MCF 10A (cell line): Measurements from ENCODE around the gene SENP7. TPM values are rescaled to one million over a fixed set of nuclear protein-coding genes. Genes with fewer than 3 reads are reported as not detected.
"Not testable (repeated sequence)": the region's sequence is repeated elsewhere in the genome, so short reads cannot be mapped to it uniquely, and the experiment has no call there.

Experiments
- BruUV-seq: library from RNA; stranded (reverse); fragments of 400-500 nt; replicated peaks from 2 replicates; lab custom pipeline; 2021; lab: Mats Ljungman, UMichigan
- CTCF ChIA-PET: fragments of 300-600 bp; sonication (Branson Sonifier 250); formaldehyde crosslinking; extraction: SDS; loops from one replicate; lab custom pipeline; 2021; ENCODE audit warnings: antibody characterized with exemption, inconsistent platforms; lab: Yijun Ruan, JAX
- POLR2A ChIA-PET: fragments of 300-600, 350-650 bp; sonication (Branson Sonifier 250); formaldehyde crosslinking; extraction: SDS; loops from one replicate; lab custom pipeline; 2020; ENCODE audit warnings: antibody characterized with exemption, inconsistent platforms; lab: Yijun Ruan, JAX
- DNase-seq: peaks from one replicate; pipeline ENCODE4 v3.0.0-alpha.2; 2018; ENCODE audit not compliant: unreplicated experiment
- H3K27ac Mint-ChIP-seq: one replicate; pipeline ENCODE4 v1.8.0; 2022; ENCODE audit warnings: mild to moderate bottlenecking, low read depth, mixed read lengths; ENCODE audit not compliant: unreplicated experiment
- H3K27me3 Mint-ChIP-seq: one replicate; pipeline ENCODE4 v1.8.0; 2022; ENCODE audit warnings: mixed read lengths; ENCODE audit not compliant: insufficient read depth, unreplicated experiment
- H3K36me3 Mint-ChIP-seq: one replicate; pipeline ENCODE4 v1.8.0; 2022; ENCODE audit warnings: mild to moderate bottlenecking, moderate library complexity, mixed read lengths; ENCODE audit not compliant: insufficient read depth, unreplicated experiment
- H3K4me1 Mint-ChIP-seq: one replicate; pipeline ENCODE4 v1.8.0; 2022; ENCODE audit warnings: mixed read lengths; ENCODE audit not compliant: insufficient read depth, unreplicated experiment
- H3K4me3 Mint-ChIP-seq: one replicate; pipeline ENCODE4 v1.8.0; 2022; ENCODE audit warnings: mild to moderate bottlenecking, moderate library complexity, mixed read lengths; ENCODE audit not compliant: unreplicated experiment
- H3K9me3 Mint-ChIP-seq: one replicate; pipeline ENCODE4 v1.8.0; 2022; ENCODE audit warnings: mixed read lengths; ENCODE audit not compliant: unreplicated experiment
- CTCF ChIP-seq: fragments of 200-600 bp; IDR thresholded peaks from one replicate; pipeline ENCODE4 v1.8.0; 2022; ENCODE audit warnings: antibody characterized with exemption, mild to moderate bottlenecking; ENCODE audit not compliant: unreplicated experiment
- intact Hi-C: fragments of 100-400 bp; cut with micrococcal nuclease; formaldehyde crosslinking; loops from 2 replicates; pipeline ENCODE4 v1.14.1; 2022
- total RNA-seq: library from RNA; stranded (reverse); gene quantifications from 2 replicates; pipeline ENCODE4 v1.2.3, GENCODE V29; 2022

SENP7 gene
- total RNA-seq, 1 experiment from 2014 or later: 11.9 TPM

GRCh38 chr3:101478980-101479379 lies 34.0 kb downstream of the SENP7 start:
- H3K27ac Mint-ChIP-seq: no peak overlapping the region
- no peak overlapping the region for H3K4me3 Mint-ChIP-seq
- no peaks in the 10 kb centered on the region for H3K36me3 Mint-ChIP-seq
- POLR2A ChIA-PET: interaction anchor here (0.7 kb wide), 3 partner anchors 22 to 212 kb away, joined by 3 to 4 read pairs (median 4); no protein-coding TSS in a partner anchor
- BruUV-seq: no TSS peak
- intact Hi-C loops: no loop called here
- no peaks in the 10 kb centered on the region for H3K9me3 Mint-ChIP-seq
- CTCF ChIA-PET: no interaction called here
- no peaks in the 10 kb centered on the region for H3K27me3 Mint-ChIP-seq
- DNase-seq: no peak
- no peaks in the 10 kb centered on the region for H3K4me1 Mint-ChIP-seq
- TF ChIP-seq CTCF: no peak

- DNase-seq, H3K36me3 Mint-ChIP-seq, H3K27me3 Mint-ChIP-seq, H3K4me1 Mint-ChIP-seq, H3K9me3 Mint-ChIP-seq, H3K27ac Mint-ChIP-seq, BruUV-seq, intact Hi-C loops, H3K4me3 Mint-ChIP-seq, CTCF ChIA-PET: not testable (repeated sequence)
- POLR2A ChIA-PET: interaction anchor here (0.7 kb wide), 1 partner anchor 210 kb away, joined by 3 read pairs; no protein-coding TSS in a partner anchor
Measured at GRCh38 chr3:101474841-101475552, 38.0 kb downstream of the SENP7 start.

- DNase-seq, CTCF ChIA-PET, H3K4me1 Mint-ChIP-seq, H3K36me3 Mint-ChIP-seq, intact Hi-C loops, BruUV-seq, H3K4me3 Mint-ChIP-seq, H3K27ac Mint-ChIP-seq, H3K27me3 Mint-ChIP-seq, POLR2A ChIA-PET: not testable (repeated sequence)
- H3K9me3 Mint-ChIP-seq: peaks cover 16% of the 10 kb centered on the region
Measured at GRCh38 chr3:101468676-101469075, 44.3 kb downstream of the SENP7 start.

- H3K4me1 Mint-ChIP-seq, DNase-seq, H3K27ac Mint-ChIP-seq, H3K27me3 Mint-ChIP-seq, H3K4me3 Mint-ChIP-seq, intact Hi-C loops, BruUV-seq, POLR2A ChIA-PET, H3K36me3 Mint-ChIP-seq: not testable (repeated sequence)
- CTCF ChIA-PET: interaction anchor here (0.6 kb wide), 1 partner anchor 13 kb away, joined by 3 read pairs; no protein-coding TSS in a partner anchor
- peaks cover 16% of the 10 kb centered on the region for H3K9me3 Mint-ChIP-seq
Measured at GRCh38 chr3:101467310-101467663, 45.7 kb downstream of the SENP7 start.

GRCh38 chr3:101466465-101467309 lies 46.3 kb downstream of the SENP7 start:
- ChIA-PET POLR2A (no interaction called here), CTCF (interaction anchor here (0.6 kb wide), 1 partner anchor 12 kb away, joined by 3 read pairs; no protein-coding TSS in a partner anchor)
- no TSS peak for BruUV-seq
- TF ChIP-seq CTCF: no peak
- Mint-ChIP-seq H3K36me3 (no peaks in the 10 kb centered on the region), H3K9me3 (peaks cover 16% of the 10 kb centered on the region), H3K27ac (no peak overlapping the region), H3K27me3 (no peaks in the 10 kb centered on the region), H3K4me3 (no peak overlapping the region), H3K4me1 (no peaks in the 10 kb centered on the region)
- DNase-seq: no peak
- intact Hi-C loops: no loop called here
